HepG2 (cell line): ENCODE data around the gene HSD17B2. TPM values are rescaled to one million over a fixed set of nuclear protein-coding genes. Genes with fewer than 3 reads are reported as not detected.

Source experiments
- BCL6 ChIP-seq: IDR thresholded peaks from 2 replicates; pipeline ENCODE4 v1.6.1; 2016; ENCODE audit warnings: missing genetic modification reagents, missing compliant biosample characterization
- FOXJ3 ChIP-seq: sonication (generic); formaldehyde crosslinking; IDR thresholded peaks from 2 replicates; pipeline ENCODE4 v1.4.0; 2020; ENCODE audit warnings: missing genetic modification reagents, mild to moderate bottlenecking, borderline replicate concordance
- KMT2B ChIP-seq: IDR thresholded peaks from 2 replicates; pipeline ENCODE4 v1.6.1; 2016; ENCODE audit warnings: missing genetic modification reagents, missing compliant biosample characterization
- SIN3A ChIP-seq: IDR thresholded peaks from 2 replicates; pipeline ENCODE4 v1.6.1; 2011; ENCODE audit warnings: low read depth, mild to moderate bottlenecking, control low read depth, low read length, borderline replicate concordance
- SNAPC2 ChIP-seq: sonication (generic); formaldehyde crosslinking; IDR thresholded peaks from 2 replicates; pipeline ENCODE4 v1.8.1; 2022; ENCODE audit warnings: mild to moderate bottlenecking, missing genetic modification reagents
- TARDBP ChIP-seq: sonication (generic); formaldehyde crosslinking; IDR thresholded peaks from 2 replicates; pipeline ENCODE4 v1.8.0; 2022; ENCODE audit warnings: mild to moderate bottlenecking, missing genetic modification reagents
- ZBTB7A ChIP-seq: sonication (generic); formaldehyde crosslinking; IDR thresholded peaks from 2 replicates; pipeline ENCODE4 v1.8.0; 2022; ENCODE audit warnings: mild to moderate bottlenecking, missing genetic modification reagents
- ZC3H13 ChIP-seq: sonication (generic); formaldehyde crosslinking; IDR thresholded peaks from 2 replicates; pipeline ENCODE4 v1.8.1; 2023; ENCODE audit warnings: mild to moderate bottlenecking, missing genetic modification reagents, moderate library complexity
- ZNF12 ChIP-seq: sonication (generic); formaldehyde crosslinking; IDR thresholded peaks from 2 replicates; pipeline ENCODE4 v1.5.0; 2020; ENCODE audit warnings: missing genetic modification reagents
- ZNF121 ChIP-seq: sonication (generic); formaldehyde crosslinking; IDR thresholded peaks from 2 replicates; pipeline ENCODE4 v1.5.0; 2020; ENCODE audit warnings: mild to moderate bottlenecking, missing genetic modification reagents
- ZNF557 ChIP-seq: sonication (generic); formaldehyde crosslinking; IDR thresholded peaks from 2 replicates; pipeline ENCODE4 v1.4.0; 2020; ENCODE audit warnings: missing genetic modification reagents
- ZNF598 ChIP-seq: sonication (generic); formaldehyde crosslinking; IDR thresholded peaks from 2 replicates; pipeline ENCODE4 v1.5.1; 2020; ENCODE audit warnings: mild to moderate bottlenecking, missing genetic modification reagents, borderline replicate concordance
- ZNF607 ChIP-seq: sonication (generic); formaldehyde crosslinking; IDR thresholded peaks from 2 replicates; pipeline ENCODE4 v1.5.1; 2020; ENCODE audit warnings: missing genetic modification reagents, mild to moderate bottlenecking, borderline replicate concordance
- ZNF629 ChIP-seq: sonication (generic); formaldehyde crosslinking; conservative IDR thresholded peaks from 2 replicates; pipeline ENCODE4 v1.5.0; 2020; ENCODE audit warnings: missing genetic modification reagents
- polyA plus RNA-seq, 8 experiments: library from polyadenylated mRNA; depleted of rRNA in 3 of 8; stranded (reverse) in 7 of 8; unstranded in 1 of 8; fragments of >200 nt; fragmentation: Illumina TruSeq in 4 of 8; extraction: Trizol in 4 of 8; gene quantifications; 2 replicates each; pipeline versions ENCODE4 v1.2.1 to v1.2.3, GENCODE V29; 2011 to 2016; ENCODE audit warnings: low read depth in 4 of 8, missing spikeins in 1 of 8, mixed read lengths in 1 of 8; ENCODE audit not compliant: insufficient read depth in 1 of 8
- total RNA-seq, 5 experiments: library from RNA; depleted of rRNA; stranded (reverse); fragments of >200 nt; fragmentation: Illumina TruSeq; extraction: Trizol; gene quantifications; 2 replicates each; pipeline ENCODE4 v1.2.3, GENCODE V29; 2016; ENCODE audit warnings: low read depth in 1 of 5
- TF ChIP-seq, protein P1 (sequence below): sonication (generic); IDR thresholded peaks from 2 replicates; pipeline ENCODE4 v1.6.1; 2016; ENCODE audit warnings: low read depth, borderline replicate concordance
- TF ChIP-seq, protein P2 (sequence below): sonication (generic); formaldehyde crosslinking; IDR thresholded peaks from 2 replicates; pipeline ENCODE4 v1.8.1; 2023; ENCODE audit warnings: missing genetic modification reagents, mild to moderate bottlenecking, borderline replicate concordance
- TF ChIP-seq, protein P3 (sequence below), 2 experiments: sonication (generic) in 1 of 2; formaldehyde crosslinking in 1 of 2; IDR thresholded peaks; 2 replicates each; pipeline versions ENCODE4 v1.4.0 to v1.6.1; 2016 to 2020; ENCODE audit warnings: borderline replicate concordance in 1 of 2, low read depth in 1 of 2, mild to moderate bottlenecking in 1 of 2, missing genetic modification reagents in 1 of 2
- TF ChIP-seq, protein P4 (sequence below): sonication (generic); formaldehyde crosslinking; IDR thresholded peaks from 2 replicates; pipeline ENCODE4 v1.4.0; 2020; ENCODE audit warnings: missing genetic modification reagents
- TF ChIP-seq, protein P5 (sequence below): sonication (generic); formaldehyde crosslinking; IDR thresholded peaks from 2 replicates; pipeline ENCODE4 v1.4.0; 2020; ENCODE audit warnings: missing genetic modification reagents, low read depth, mild to moderate bottlenecking, borderline replicate concordance

The HSD17B2 gene
- total and polyA plus RNA-seq, 2 of the 13 experiments (the other 11 are each of a cell fraction or from before 2014, with no cell fraction given), result 26.3 to 69.3 TPM

DNA sequence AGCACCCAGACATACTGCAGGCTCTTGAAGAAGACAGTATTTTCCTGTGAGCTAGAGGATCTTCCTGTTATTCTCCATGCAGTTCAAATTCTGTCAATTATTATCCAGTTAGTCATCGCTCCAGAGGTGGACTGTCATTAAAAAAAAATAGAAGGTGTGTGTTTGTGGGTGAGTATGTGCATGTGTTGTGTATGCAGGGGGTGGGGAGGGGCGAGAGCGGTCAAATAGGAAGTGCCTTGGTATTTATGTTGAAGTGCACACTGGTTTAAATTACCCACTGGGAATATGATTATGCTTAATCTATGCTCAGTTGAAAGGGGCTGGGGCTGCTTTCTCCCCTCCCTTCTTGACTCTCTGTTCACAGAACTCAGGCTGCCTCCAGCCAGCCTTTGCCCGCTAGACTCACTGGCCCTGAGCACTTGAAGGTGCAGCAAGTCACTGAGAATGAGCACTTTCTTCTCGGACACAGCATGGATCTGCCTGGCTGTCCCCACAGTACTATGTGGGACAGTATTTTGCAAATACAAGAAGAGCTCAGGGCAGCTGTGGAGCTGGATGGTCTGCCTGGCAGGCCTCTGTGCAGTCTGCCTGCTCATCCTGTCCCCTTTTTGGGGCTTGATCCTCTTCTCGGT, at the start of gene HSD17B2 (continued):
- no peak; the same call in 1 of the 2 replicates for TF ChIP-seq ZNF607 (CRISPR knock-in tag)
- TF ChIP-seq, protein P1, sequence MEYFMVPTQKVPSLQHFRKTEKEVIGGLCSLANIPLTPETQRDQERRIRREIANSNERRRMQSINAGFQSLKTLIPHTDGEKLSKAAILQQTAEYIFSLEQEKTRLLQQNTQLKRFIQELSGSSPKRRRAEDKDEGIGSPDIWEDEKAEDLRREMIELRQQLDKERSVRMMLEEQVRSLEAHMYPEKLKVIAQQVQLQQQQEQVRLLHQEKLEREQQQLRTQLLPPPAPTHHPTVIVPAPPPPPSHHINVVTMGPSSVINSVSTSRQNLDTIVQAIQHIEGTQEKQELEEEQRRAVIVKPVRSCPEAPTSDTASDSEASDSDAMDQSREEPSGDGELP, result 0 out of 2 replicates have a peak, but pooled peaks have one; percentile 35
- TF ChIP-seq ZNF121 (CRISPR knock-in tag), result peak; percentile 48; the same call in 1 of the 2 replicates
- peak; percentile 28; the same call in 1 of the 2 replicates for TF ChIP-seq BCL6 (CRISPR knock-in tag)
- peak; percentile 64; the same call in 1 of the 2 replicates for TF ChIP-seq SNAPC2
- peak; percentile 29; the same call in 1 of the 2 replicates for TF ChIP-seq KMT2B (CRISPR knock-in tag)
- no peak for TF ChIP-seq ZC3H13 (CRISPR knock-in tag)
- peak; percentile 23; the same call in 1 of the 2 replicates for TF ChIP-seq ZNF12 (CRISPR knock-in tag)
- TF ChIP-seq, protein P2, sequence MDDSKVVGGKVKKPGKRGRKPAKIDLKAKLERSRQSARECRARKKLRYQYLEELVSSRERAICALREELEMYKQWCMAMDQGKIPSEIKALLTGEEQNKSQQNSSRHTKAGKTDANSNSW (CRISPR knock-in tag), result no peak
- peak; percentile 39; the same call in 1 of the 2 replicates for TF ChIP-seq TARDBP (CRISPR knock-in tag)
- TF ChIP-seq ZBTB7A (CRISPR knock-in tag), result peak; percentile 85; the same call in 1 of the 2 replicates
- 0 out of 2 replicates have a peak, but pooled peaks have one; percentile 38 for TF ChIP-seq ZNF629 (CRISPR knock-in tag)
- peak; percentile 95 for TF ChIP-seq SIN3A
- peak; percentile 53; the same call in 1 of the 2 replicates for TF ChIP-seq ZNF598 (CRISPR knock-in tag)
- TF ChIP-seq, protein P3, sequence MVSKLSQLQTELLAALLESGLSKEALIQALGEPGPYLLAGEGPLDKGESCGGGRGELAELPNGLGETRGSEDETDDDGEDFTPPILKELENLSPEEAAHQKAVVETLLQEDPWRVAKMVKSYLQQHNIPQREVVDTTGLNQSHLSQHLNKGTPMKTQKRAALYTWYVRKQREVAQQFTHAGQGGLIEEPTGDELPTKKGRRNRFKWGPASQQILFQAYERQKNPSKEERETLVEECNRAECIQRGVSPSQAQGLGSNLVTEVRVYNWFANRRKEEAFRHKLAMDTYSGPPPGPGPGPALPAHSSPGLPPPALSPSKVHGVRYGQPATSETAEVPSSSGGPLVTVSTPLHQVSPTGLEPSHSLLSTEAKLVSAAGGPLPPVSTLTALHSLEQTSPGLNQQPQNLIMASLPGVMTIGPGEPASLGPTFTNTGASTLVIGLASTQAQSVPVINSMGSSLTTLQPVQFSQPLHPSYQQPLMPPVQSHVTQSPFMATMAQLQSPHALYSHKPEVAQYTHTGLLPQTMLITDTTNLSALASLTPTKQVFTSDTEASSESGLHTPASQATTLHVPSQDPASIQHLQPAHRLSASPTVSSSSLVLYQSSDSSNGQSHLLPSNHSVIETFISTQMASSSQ (IDR thresholded peaks at IDR 0.05; ENCODE audit: low read depth), result peak; percentile 90
- TF ChIP-seq, protein P3 (CRISPR knock-in tag; IDR thresholded peaks at IDR 0.05; ENCODE audit: borderline replicate concordance), result no peak
- TF ChIP-seq ZNF557, result peak; percentile 69; the same call in 1 of the 2 replicates
- TF ChIP-seq FOXJ3 (CRISPR knock-in tag), result peak; percentile 43; the same call in 1 of the 2 replicates
- TF ChIP-seq, protein P4, sequence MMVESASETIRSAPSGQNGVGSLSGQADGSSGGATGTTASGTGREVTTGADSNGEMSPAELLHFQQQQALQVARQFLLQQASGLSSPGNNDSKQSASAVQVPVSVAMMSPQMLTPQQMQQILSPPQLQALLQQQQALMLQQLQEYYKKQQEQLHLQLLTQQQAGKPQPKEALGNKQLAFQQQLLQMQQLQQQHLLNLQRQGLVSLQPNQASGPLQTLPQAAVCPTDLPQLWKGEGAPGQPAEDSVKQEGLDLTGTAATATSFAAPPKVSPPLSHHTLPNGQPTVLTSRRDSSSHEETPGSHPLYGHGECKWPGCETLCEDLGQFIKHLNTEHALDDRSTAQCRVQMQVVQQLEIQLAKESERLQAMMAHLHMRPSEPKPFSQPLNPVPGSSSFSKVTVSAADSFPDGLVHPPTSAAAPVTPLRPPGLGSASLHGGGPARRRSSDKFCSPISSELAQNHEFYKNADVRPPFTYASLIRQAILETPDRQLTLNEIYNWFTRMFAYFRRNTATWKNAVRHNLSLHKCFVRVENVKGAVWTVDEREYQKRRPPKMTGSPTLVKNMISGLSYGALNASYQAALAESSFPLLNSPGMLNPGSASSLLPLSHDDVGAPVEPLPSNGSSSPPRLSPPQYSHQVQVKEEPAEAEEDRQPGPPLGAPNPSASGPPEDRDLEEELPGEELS (CRISPR knock-in tag), result peak; percentile 93
- TF ChIP-seq, protein P5, sequence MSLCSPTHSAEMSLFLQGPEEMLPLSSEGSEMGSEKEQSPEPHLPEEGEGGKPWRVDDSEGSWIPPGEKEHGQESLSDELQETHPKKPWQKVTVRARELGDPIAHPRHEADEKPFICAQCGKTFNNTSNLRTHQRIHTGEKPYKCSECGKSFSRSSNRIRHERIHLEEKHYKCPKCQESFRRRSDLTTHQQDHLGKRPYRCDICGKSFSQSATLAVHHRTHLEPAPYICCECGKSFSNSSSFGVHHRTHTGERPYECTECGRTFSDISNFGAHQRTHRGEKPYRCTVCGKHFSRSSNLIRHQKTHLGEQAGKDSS (CRISPR knock-in tag), result peak; percentile 73; the same call in 1 of the 2 replicates
